HG03457 (cell line): ENCODE results near the gene POLR2J.
"Not testable (repeated sequence)": the region's sequence is repeated elsewhere in the genome, so short reads cannot be mapped to it uniquely, and the experiment has no call there.

Experiments used
- ATAC-seq: cut with Tn5 transposase; IDR thresholded peaks from one replicate; pipeline ENCODE4 v1.9.1; 2021; ENCODE audit warnings: moderate number of reproducible peaks; ENCODE audit not compliant: unreplicated experiment

The POLR2J gene

DNA sequence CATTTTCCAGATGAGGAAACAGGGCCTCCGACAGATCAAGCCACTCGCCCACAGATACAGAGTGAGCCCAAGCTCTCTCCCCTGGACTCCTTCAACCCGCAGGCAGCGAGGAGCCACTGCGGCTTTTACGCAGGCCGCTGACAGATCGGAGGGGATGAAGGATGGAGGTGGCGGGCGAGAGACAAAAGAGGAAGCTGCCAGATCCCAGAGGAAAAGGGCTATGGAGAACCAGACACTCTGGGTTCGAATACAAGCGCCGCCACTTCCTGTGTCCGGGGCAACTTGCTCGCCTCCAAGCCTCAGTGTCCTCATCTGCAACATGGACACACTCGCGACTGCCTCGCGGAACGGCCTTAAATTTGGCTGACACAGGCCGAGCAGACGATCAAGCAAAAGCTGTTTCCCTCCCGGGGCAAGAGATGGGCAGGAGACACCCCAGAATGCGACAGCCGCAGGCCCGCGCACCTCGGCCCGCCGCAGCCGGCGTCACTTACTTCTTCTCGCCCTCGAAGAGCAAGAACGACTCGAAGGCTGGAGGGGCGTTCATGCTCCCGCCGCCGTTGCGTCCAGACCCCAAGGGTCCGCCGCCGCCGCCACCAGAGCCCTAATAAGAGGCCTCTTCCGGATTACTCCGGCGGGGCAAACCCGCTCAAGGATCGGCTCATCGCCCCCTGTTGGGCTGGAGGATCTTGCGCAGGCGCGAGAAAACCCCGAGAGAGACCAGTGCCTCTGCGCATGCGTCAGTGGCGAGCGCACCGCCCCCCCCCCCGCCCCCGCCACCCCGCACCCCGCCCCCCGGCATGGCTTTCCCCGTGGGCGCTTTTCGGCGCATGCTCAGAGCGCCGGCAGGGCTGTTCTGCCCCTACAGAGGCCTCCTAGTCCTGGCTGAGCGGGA is at the start of gene POLR2J:
Gene POLR2J, minus strand, starts transcription at position 609 of the 895 bp plus-strand sequence. Its CDS starts 62 bp downstream, at position 547.
- ATAC-seq, result peak; percentile 66

- not testable (repeated sequence) for ATAC-seq
Measured at GRCh38 chr7:102527822-102528793, 49.4 kb upstream of the POLR2J start.

- ATAC-seq, result not testable (repeated sequence)
Measured at GRCh38 chr7:102527182-102527581, 48.5 kb upstream of the POLR2J start.

GRCh38 chr7:102524803-102525202 is 46.1 kb upstream of the POLR2J start:
- not testable (repeated sequence) for ATAC-seq

DNA sequence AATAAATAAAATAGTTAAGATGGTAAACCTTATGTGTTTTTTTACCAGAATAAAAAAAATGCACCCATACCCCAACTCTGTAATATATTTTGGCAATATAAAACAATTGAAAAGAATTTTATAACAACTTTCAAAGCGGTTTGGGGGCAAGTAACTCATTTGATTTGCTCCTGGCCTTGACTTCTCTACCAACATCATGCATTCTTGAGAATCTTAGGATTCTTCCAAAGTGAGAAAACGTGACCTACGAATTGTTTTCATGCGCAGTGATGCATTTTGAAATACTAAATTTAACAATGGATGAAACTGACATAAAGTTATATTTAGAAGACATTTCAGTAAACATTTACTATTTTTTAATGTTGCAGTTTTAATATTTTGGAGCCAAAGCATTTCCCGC is 42.1 kb upstream of the POLR2J start:
- not testable (repeated sequence) for ATAC-seq

GRCh38 chr7:102517550-102518147 is 38.9 kb upstream of the POLR2J start, which contains the start of gene RASA4B:
RASA4B (minus strand) TSS chr7:102517777; CDS start chr7:102517710, 67 bp downstream.
- ATAC-seq, result peak; percentile 51

DNA sequence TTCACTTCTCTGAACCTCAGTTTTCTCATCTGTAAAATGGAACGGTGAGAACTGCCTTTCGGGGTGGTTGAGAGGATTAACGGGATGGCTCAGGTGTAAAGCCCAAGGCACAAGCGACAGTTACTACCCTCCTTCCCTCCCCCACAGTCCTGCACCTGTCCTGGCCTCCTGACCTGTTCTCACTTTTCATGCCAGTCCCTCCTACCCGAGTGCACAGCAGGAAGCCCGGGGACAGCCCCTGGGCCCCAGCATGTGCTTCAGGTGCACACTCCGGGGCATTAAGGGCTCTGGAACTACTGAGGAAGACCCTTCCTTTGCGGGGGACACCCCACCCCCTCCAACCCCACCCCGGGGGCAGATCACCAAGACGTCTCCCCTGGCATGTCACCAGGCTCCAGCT is 38.2 kb upstream of the POLR2J start:
- not testable (repeated sequence) for ATAC-seq

DNA sequence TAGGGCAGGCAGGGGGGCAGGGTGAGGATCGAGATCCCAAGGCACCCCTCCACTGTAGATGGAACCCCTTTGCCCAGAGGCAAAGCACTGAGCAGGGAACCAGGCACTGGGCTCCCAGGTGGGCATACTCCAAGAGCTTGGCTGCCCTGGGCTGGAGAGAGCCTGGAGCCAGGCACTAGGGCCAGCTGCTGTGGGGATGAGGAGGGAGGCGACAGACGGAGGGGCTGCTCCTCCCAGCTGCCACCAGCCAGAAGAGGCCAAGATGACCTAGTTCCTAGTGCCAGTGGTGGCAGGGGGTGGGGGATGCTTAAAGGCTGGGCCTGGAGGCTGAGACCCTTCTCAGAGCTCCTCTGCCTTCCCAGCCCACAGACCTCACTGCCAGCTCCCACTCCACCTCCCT is 37.2 kb upstream of the POLR2J start:
- ATAC-seq, result not testable (repeated sequence)

- ATAC-seq, result peak; percentile 50
Measured at GRCh38 chr7:102514881-102515721, 36.4 kb upstream of the POLR2J start.

GRCh38 chr7:102512642-102513221 is 34.0 kb upstream of the POLR2J start:
- not testable (repeated sequence) for ATAC-seq

- ATAC-seq, result peak; percentile 27
Measured at GRCh38 chr7:102511860-102512522, 33.3 kb upstream of the POLR2J start.

GRCh38 chr7:102510575-102510974 is 31.9 kb upstream of the POLR2J start:
- ATAC-seq, result not testable (repeated sequence)

DNA sequence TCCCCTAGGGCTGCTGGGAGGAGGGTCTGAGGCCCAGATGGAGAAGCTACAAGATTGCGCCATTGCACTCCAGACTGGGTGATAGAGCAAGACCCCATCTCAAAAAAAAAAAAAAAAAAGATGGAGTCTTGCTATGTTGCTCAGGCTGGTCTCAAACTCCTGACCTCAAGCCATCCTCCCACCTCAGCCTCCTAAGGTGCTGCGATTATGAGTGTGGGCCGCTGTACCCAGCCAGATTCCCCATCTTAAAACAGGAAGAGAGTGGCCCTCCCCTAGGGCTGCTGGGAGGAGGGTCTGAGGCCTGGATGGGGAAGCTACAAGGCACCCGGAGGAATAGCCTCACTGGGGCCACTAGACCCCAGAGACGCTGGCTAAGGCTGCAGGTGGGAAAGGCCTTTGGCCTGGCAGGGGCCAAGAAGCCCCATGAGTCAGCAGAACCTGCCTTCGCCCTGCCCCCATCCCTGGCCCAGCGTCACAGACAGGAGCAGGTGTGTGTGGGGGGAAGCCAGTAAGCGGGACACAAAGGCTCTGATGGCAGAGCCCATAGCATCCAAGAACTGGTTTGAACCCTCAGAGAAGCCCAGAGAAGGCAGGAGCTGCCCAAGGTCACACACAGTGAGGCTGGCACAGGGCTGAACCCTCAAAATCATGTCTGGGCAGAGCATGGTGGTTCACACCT is 28.8 kb upstream of the POLR2J start:
- ATAC-seq, result not testable (repeated sequence)

- not testable (repeated sequence) for ATAC-seq
Measured at GRCh38 chr7:102505298-102506185, 26.8 kb upstream of the POLR2J start.

DNA sequence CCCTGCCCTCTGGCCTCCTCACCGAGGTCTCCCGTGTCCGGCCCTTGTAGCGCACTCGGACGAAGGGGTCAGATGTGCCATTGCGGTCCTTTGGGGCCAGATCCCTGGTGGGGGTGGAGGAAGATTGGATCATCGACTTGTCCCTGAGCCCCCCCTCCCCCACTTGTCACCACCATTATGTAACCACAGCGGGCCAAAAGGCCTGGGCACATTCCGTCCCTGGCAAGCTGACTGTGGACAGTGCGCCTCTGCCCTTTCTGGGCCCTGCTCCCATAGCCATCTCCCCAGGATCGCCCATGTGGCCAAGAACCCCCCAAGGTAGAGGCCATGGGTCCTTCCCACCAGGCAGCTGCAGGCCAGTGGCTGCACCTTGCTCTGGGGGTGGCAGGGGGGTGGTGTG is 24.4 kb upstream of the POLR2J start:
- ATAC-seq, result not testable (repeated sequence)

DNA sequence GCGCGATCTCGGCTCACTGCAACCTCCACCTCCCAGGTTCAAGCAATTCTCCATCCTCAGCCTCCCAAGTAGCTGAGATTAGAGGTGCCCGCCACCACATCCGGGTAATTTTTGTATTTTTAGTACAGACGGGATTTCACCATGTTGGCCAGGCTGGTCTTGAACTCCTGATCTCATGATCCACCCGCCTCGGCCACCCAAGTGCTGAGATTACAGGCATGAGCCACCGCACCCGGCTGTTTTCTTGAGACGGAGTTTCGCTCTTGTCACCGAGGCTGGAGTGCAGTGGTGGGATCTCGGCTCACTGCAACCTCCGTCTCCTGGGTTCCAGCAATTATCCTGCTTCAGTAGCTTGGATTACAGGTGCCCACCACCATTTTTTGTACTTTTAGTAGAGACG is 19.6 kb upstream of the POLR2J start:
- not testable (repeated sequence) for ATAC-seq

GRCh38 chr7:102497308-102497707 is 18.6 kb upstream of the POLR2J start:
- ATAC-seq, result not testable (repeated sequence)
